A673 (cell line): ENCODE measurements around the gene SLC19A1.

Source experiments
- CTCF ChIP-seq: fragments of 300-800, 200-600 bp; sonication (generic); conservative IDR thresholded peaks from 2 replicates; pipeline ENCODE4 v1.5.1; 2017; ENCODE audit warnings: low read depth, mild to moderate bottlenecking, antibody characterized with exemption, low read length, moderate library complexity, mixed read lengths
- EZH2 ChIP-seq: fragments of 200-600 bp; sonication (generic); IDR thresholded peaks from 2 replicates; pipeline ENCODE4 v1.6.1; 2017; ENCODE audit warnings: borderline replicate concordance, low read depth, mild to moderate bottlenecking, mixed read lengths, antibody characterized with exemption, low read length; ENCODE audit not compliant: poor library complexity, severe bottlenecking

DNA sequence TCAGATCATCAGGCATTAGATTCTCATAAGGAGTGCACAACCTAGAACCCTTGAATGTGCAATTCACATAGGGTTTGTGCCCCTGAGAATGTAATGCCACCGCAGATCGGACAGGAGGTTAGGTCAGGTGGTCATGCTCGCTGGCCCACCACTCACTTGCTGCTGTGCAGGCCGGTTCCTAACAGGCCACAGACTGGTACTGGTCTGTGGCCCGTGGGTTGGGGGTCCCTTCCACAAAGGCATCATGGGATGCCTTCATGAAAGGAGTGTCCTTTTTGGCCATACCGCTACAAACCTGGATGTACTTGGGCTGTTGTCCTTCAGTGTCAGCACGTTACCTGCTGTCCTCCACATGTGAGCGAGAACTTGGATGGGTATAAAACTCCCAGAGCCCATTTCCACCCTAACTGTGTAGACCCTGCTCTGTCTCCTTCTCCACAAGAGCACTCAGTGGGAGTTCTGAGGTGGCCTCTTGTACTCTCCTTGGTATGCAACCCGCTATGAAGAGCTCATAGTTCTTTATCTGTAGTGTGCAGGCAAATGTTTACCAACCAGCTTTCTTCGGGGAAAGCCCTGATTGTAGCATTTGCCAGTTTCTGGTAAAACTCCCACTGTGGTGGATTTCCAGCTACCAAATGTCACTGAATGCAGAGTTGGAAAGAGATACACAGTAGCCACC is 41.7 kb upstream of the SLC19A1 start:
- TF ChIP-seq CTCF (no peak), EZH2 (no peak)
